IMR-90 (cell line): Measurements from ENCODE around the gene SYCP2. TPM values are rescaled to one million over a fixed set of nuclear protein-coding genes. Genes with fewer than 3 reads are reported as not detected.

Experiments
- ATAC-seq: fragments of 200-7000 bp; cut with Tn5 transposase; 2 replicates; pipeline ENCODE4 v1.9.1; 2020; ENCODE audit warnings: low read depth, mild to moderate bottlenecking, moderate library complexity
- BruUV-seq: library from RNA; stranded (reverse); fragments of 400-500 nt; replicated peaks from 2 replicates; lab custom pipeline; 2021; lab: Mats Ljungman, UMichigan
- CTCF ChIA-PET: fragments of 300-600 bp; formaldehyde crosslinking; extraction: SDS; loops from one replicate; lab custom pipeline; 2021; ENCODE audit warnings: antibody characterized with exemption; lab: Yijun Ruan, JAX
- POLR2A ChIA-PET: fragments of 300-600 bp; sonication (Branson Sonifier 250); formaldehyde crosslinking; loops from one replicate; lab custom pipeline; 2022; ENCODE audit warnings: antibody characterized with exemption; ENCODE audit not compliant: unreplicated experiment; lab: Charles Lee
- DNase-seq: peaks from one replicate; pipeline ENCODE4 v3.0.0; 2013
- H2AFZ ChIP-seq: replicated peaks from 2 replicates; pipeline ENCODE3; 2013; ENCODE audit warnings: low read length, mild to moderate bottlenecking; ENCODE audit not compliant: poor library complexity
- H2AK5ac ChIP-seq: 2 replicates; pipeline ENCODE4 v1.6.1; 2013; ENCODE audit warnings: low read depth, low read length, inconsistent platforms
- H2AK9ac ChIP-seq: replicated peaks from 2 replicates; pipeline ENCODE3; 2013; ENCODE audit warnings: mild to moderate bottlenecking, low read depth, low read length, moderate library complexity; ENCODE audit not compliant: poor library complexity
- H2BK120ac ChIP-seq: 2 replicates; pipeline ENCODE4 v1.6.1; 2013; ENCODE audit warnings: low read depth, low read length, inconsistent platforms
- H2BK15ac ChIP-seq: 3 replicates; pipeline ENCODE4 v1.6.1; 2013; ENCODE audit warnings: low read depth, low read length, inconsistent platforms
- H2BK20ac ChIP-seq: 2 replicates; pipeline ENCODE4 v1.6.1; 2013; ENCODE audit warnings: low read depth, mild to moderate bottlenecking, inconsistent platforms, low read length, moderate library complexity
- H2BK5ac ChIP-seq: 2 replicates; pipeline ENCODE4 v1.6.1; 2013; ENCODE audit warnings: mild to moderate bottlenecking, low read depth, low read length, inconsistent platforms; ENCODE audit not compliant: poor library complexity, severe bottlenecking
- H3K14ac ChIP-seq: replicated peaks from 2 replicates; pipeline ENCODE4 v1.6.1; 2013; ENCODE audit warnings: low read depth, low read length, inconsistent platforms
- H3K18ac ChIP-seq: 2 replicates; pipeline ENCODE4 v1.6.1; 2013; ENCODE audit warnings: low read depth, low read length, control low read depth
- H3K23ac ChIP-seq: 2 replicates; pipeline ENCODE4 v1.6.1; 2013; ENCODE audit warnings: low read depth, low read length, inconsistent platforms
- H3K27ac ChIP-seq: 2 replicates; pipeline ENCODE4 v1.5.1; 2013; ENCODE audit warnings: mild to moderate bottlenecking, control low read depth, low read length; ENCODE audit not compliant: insufficient read depth
- H3K27me3 ChIP-seq: 2 replicates; pipeline ENCODE4 v1.6.1; 2013; ENCODE audit warnings: low read length; ENCODE audit not compliant: control insufficient read depth, insufficient read depth
- H3K36me3 ChIP-seq: 2 replicates; pipeline ENCODE4 v1.6.1; 2013; ENCODE audit warnings: low read length, mixed read lengths; ENCODE audit not compliant: control insufficient read depth, insufficient read depth
- H3K4ac ChIP-seq: 2 replicates; pipeline ENCODE4 v1.6.1; 2013; ENCODE audit warnings: low read depth, low read length, inconsistent platforms
- H3K4me1 ChIP-seq: 2 replicates; pipeline ENCODE4 v1.6.1; 2013; ENCODE audit warnings: low read length, mixed read lengths; ENCODE audit not compliant: control insufficient read depth, insufficient read depth
- H3K4me2 ChIP-seq: 2 replicates; pipeline ENCODE4 v1.6.1; 2013; ENCODE audit warnings: low read depth, mild to moderate bottlenecking, control low read depth, low read length, moderate library complexity
- H3K4me3 ChIP-seq: 2 replicates; pipeline ENCODE4 v1.5.1; 2013; ENCODE audit warnings: low read depth, mild to moderate bottlenecking, control low read depth, low read length, moderate library complexity; ENCODE audit not compliant: insufficient read depth
- H3K56ac ChIP-seq: 2 replicates; pipeline ENCODE4 v1.6.1; 2013; ENCODE audit warnings: low read length, inconsistent platforms; ENCODE audit not compliant: insufficient read depth; ENCODE audit errors: extremely low read depth
- H3K79me1 ChIP-seq, 2 experiments: 2 replicates each; pipeline ENCODE4 v1.6.1; 2013; ENCODE audit warnings: low read length in 2 of 2, inconsistent platforms in 1 of 2, low read depth in 1 of 2
- H3K9ac ChIP-seq: 2 replicates; pipeline ENCODE4 v1.6.1; 2013; ENCODE audit warnings: low read depth, low read length, control low read depth
- H3K9me1 ChIP-seq: 2 replicates; pipeline ENCODE4 v1.6.1; 2013; ENCODE audit warnings: low read length, inconsistent platforms; ENCODE audit not compliant: insufficient read depth
- H3K9me3 ChIP-seq: 2 replicates; pipeline ENCODE4 v1.6.1; 2013; ENCODE audit warnings: low read length; ENCODE audit not compliant: control insufficient read depth, insufficient read depth
- H4K20me1 ChIP-seq: 2 replicates; pipeline ENCODE4 v1.6.1; 2013; ENCODE audit warnings: low read length, inconsistent platforms; ENCODE audit not compliant: insufficient read depth
- H4K5ac ChIP-seq: 2 replicates; pipeline ENCODE4 v1.6.1; 2013; ENCODE audit warnings: mild to moderate bottlenecking, low read depth, low read length, control low read depth
- H4K8ac ChIP-seq, 2 experiments: 2 replicates each; pipeline ENCODE4 v1.6.1; 2013; ENCODE audit warnings: low read depth in 2 of 2, low read length in 2 of 2, control low read depth in 1 of 2, inconsistent platforms in 1 of 2
- H4K91ac ChIP-seq: 2 replicates; pipeline ENCODE4 v1.6.1; 2013; ENCODE audit warnings: low read depth, low read length, inconsistent platforms; ENCODE audit not compliant: insufficient read depth
- BHLHE40 ChIP-seq: fragments of 150-350 bp; IDR thresholded peaks from 2 replicates; pipeline ENCODE4 v1.6.1; 2016; ENCODE audit warnings: mild to moderate bottlenecking, low read depth, low read length
- CEBPB ChIP-seq: IDR thresholded peaks from 2 replicates; pipeline ENCODE4 v1.6.1; 2012; ENCODE audit warnings: low read depth, low read length, improper control_type of control experiment
- CHD1 ChIP-seq: IDR thresholded peaks from 2 replicates; pipeline ENCODE4 v1.6.1; 2012; ENCODE audit warnings: low read depth, low read length, improper control_type of control experiment
- CTCF ChIP-seq: conservative IDR thresholded peaks from 2 replicates; pipeline ENCODE4 v1.5.1; 2012; ENCODE audit warnings: mild to moderate bottlenecking, low read depth, low read length, improper control_type of control experiment
- ELK1 ChIP-seq: fragments of 150-350 bp; IDR thresholded peaks from 2 replicates; pipeline ENCODE4 v1.6.1; 2016; ENCODE audit warnings: low read depth, mild to moderate bottlenecking, low read length, moderate library complexity, borderline replicate concordance
- FOS ChIP-seq: fragments of 150-350 bp; IDR thresholded peaks from 2 replicates; pipeline ENCODE4 v1.6.1; 2016; ENCODE audit warnings: low read depth, low read length
- MAFK ChIP-seq: IDR thresholded peaks from 2 replicates; pipeline ENCODE4 v1.6.1; 2012; ENCODE audit warnings: low read depth, low read length, improper control_type of control experiment
- MAZ ChIP-seq: IDR thresholded peaks from 2 replicates; pipeline ENCODE4 v1.6.1; 2012; ENCODE audit warnings: low read depth, mild to moderate bottlenecking, low read length, improper control_type of control experiment, moderate library complexity, borderline replicate concordance
- MXI1 ChIP-seq: IDR thresholded peaks from 2 replicates; pipeline ENCODE4 v1.6.1; 2012; ENCODE audit warnings: low read depth, mild to moderate bottlenecking, low read length, moderate library complexity, borderline replicate concordance
- NFE2L2 ChIP-seq: fragments of 150-350 bp; IDR thresholded peaks from 2 replicates; pipeline ENCODE4 v1.6.1; 2016; ENCODE audit warnings: low read depth, mild to moderate bottlenecking, low read length
- POLR2A ChIP-seq: IDR thresholded peaks from 2 replicates; pipeline ENCODE4 v1.6.1; 2012; ENCODE audit warnings: mild to moderate bottlenecking, low read depth, low read length
- RAD21 ChIP-seq: IDR thresholded peaks from 2 replicates; pipeline ENCODE4 v1.6.1; 2012; ENCODE audit warnings: low read length, improper control_type of control experiment
- RCOR1 ChIP-seq: IDR thresholded peaks from 2 replicates; pipeline ENCODE4 v1.6.1; 2012; ENCODE audit warnings: mild to moderate bottlenecking, low read length, improper control_type of control experiment; ENCODE audit not compliant: insufficient replicate concordance
- RFX5 ChIP-seq: IDR thresholded peaks from 2 replicates; pipeline ENCODE4 v1.8.0; 2012; ENCODE audit warnings: low read depth, mild to moderate bottlenecking, low read length, moderate library complexity
- SMC3 ChIP-seq: fragments of 150-350 bp; IDR thresholded peaks from 2 replicates; pipeline ENCODE4 v1.6.1; 2016; ENCODE audit warnings: low read depth, mild to moderate bottlenecking, antibody characterized with exemption, low read length, moderate library complexity
- dilution Hi-C: fragments of 300-500 bp; cut with HindIII; formaldehyde crosslinking; loops from one replicate; pipeline ENCODE4 v1.14.3; 2018; ENCODE audit warnings: low sequenced_read_pairs; ENCODE audit not compliant: unreplicated experiment
- in situ Hi-C: fragments of 300-500 bp; cut with MboI; formaldehyde crosslinking; loops from 3 replicates; pipeline ENCODE4 v1.14.3; 2019; ENCODE audit warnings: low sequenced_read_pairs, inconsistent platforms, mixed read lengths
- intact Hi-C: fragments of 100-400 bp; cut with micrococcal nuclease; formaldehyde crosslinking; loops from 2 replicates; pipeline ENCODE4 v1.10.0; 2022
- polyA plus RNA-seq, 3 experiments: library from polyadenylated mRNA; depleted of rRNA; stranded (reverse); fragments of >200 nt; gene quantifications; 2 replicates each; pipeline ENCODE4 v1.2.3, GENCODE V29; 2012; ENCODE audit warnings: low replicate concordance in 1 of 3
- total RNA-seq: library from RNA; depleted of rRNA; stranded (reverse); fragments of >200 nt; gene quantifications from 2 replicates; pipeline ENCODE4 v1.2.3, GENCODE V29; 2012
- TF ChIP-seq, protein P1 (sequence below): fragments of 150-350 bp; IDR thresholded peaks from 2 replicates; pipeline ENCODE4 v1.6.1; 2017; ENCODE audit warnings: mild to moderate bottlenecking, antibody characterized with exemption, low read length, low read depth

Gene SYCP2
- total and polyA plus RNA-seq, 2 of the 4 experiments (the other 2 are of a cell fraction) = 0.18 to 0.31 TPM

- dilution Hi-C loops (no loop called here), intact Hi-C loops (no loop called here), in situ Hi-C loops (no loop called here)
- Histone ChIP-seq H3K14ac (no peak overlapping the region), H2AK9ac (no peak overlapping the region), H2AK5ac (no peak overlapping the region), H3K9me3 (no peaks in the 10 kb centered on the region), H2BK15ac (no peak overlapping the region), H4K20me1 (no peaks in the 10 kb centered on the region), H3K27me3 (no peaks in the 10 kb centered on the region), H4K5ac (no peak overlapping the region), H2BK5ac (no peak overlapping the region), H4K91ac (no peak overlapping the region), H3K56ac (no peak overlapping the region), H3K4me1 (no peaks in the 10 kb centered on the region), H3K4me2 (no peak overlapping the region), H3K27ac (no peak overlapping the region), H4K8ac (no peak overlapping the region), H3K4ac (no peak overlapping the region), H3K79me1 (no peaks in the 10 kb centered on the region), H3K4me3 (no peak overlapping the region), H2BK120ac (no peak overlapping the region), H3K36me3 (no peaks in the 10 kb centered on the region), H2AFZ (no peak overlapping the region), H3K18ac (no peak overlapping the region), H3K9ac (no peak overlapping the region), H2BK20ac (no peak overlapping the region), H3K23ac (no peak overlapping the region), H3K9me1 (no peaks in the 10 kb centered on the region)
- CTCF ChIA-PET = interaction anchor here (1.7 kb wide), 1 partner anchor 13 kb away, joined by 8 read pairs; the partner anchor contains the start of gene SYCP2
- DNase-seq (peak; percentile 27), ATAC-seq (peak; percentile 56)
- POLR2A ChIA-PET = no interaction called here
- TF ChIP-seq ELK1 = no peak
- TF ChIP-seq MXI1 = no peak
- no peak for TF ChIP-seq CHD1
- no peak for TF ChIP-seq RAD21
- TF ChIP-seq, protein P1, sequence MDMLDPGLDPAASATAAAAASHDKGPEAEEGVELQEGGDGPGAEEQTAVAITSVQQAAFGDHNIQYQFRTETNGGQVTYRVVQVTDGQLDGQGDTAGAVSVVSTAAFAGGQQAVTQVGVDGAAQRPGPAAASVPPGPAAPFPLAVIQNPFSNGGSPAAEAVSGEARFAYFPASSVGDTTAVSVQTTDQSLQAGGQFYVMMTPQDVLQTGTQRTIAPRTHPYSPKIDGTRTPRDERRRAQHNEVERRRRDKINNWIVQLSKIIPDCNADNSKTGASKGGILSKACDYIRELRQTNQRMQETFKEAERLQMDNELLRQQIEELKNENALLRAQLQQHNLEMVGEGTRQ = no peak
- no peak for TF ChIP-seq CEBPB
- TF ChIP-seq RCOR1 = no peak
- no peak for TF ChIP-seq NFE2L2
- no peak for TF ChIP-seq FOS
- TF ChIP-seq POLR2A = no peak
- no peak for TF ChIP-seq MAZ
- no peak for TF ChIP-seq MAFK
- TF ChIP-seq CTCF = no peak
- TF ChIP-seq RFX5 = no peak
- TF ChIP-seq BHLHE40 = no peak
- no peak for TF ChIP-seq SMC3
- BruUV-seq = no TSS peak
These were observed 12.5 kb downstream of the SYCP2 start for GRCh38 chr20:59920944-59921343.
